Heart left ventricle (tissue), 16 donors: ENCODE data around the gene MAGI1. TPM values are rescaled to one million over a fixed set of nuclear protein-coding genes. Genes with fewer than 3 reads are reported as not detected.

Experiments used
- ATAC-seq, 4 donors: fragments of 200-7000 bp; cut with Tn5 transposase; one replicate each; pipeline ENCODE4 v1.9.1; 2020 to 2022; ENCODE audit warnings: moderate library complexity in 4 of 4, mild to moderate bottlenecking in 3 of 4, moderate number of reproducible peaks in 1 of 4
- DNase-seq, 5 donors: peaks; one replicate each; pipeline ENCODE4 v3.0.0-alpha.2; 2020
- H3K27ac ChIP-seq, 12 donors: fragments of 200-600 bp; sonication (generic) in 4 of 12; one replicate each; pipeline versions ENCODE4 v1.5.0 to v1.8.0; 2016 to 2022; ENCODE audit warnings: mild to moderate bottlenecking in 2 of 12
- H3K27me3 ChIP-seq, 9 donors: fragments of 200-600 bp; sonication (generic) in 2 of 9; one replicate each; pipeline versions ENCODE4 v1.5.1 to v1.8.0; 2016 to 2022; ENCODE audit warnings: mild to moderate bottlenecking in 3 of 9
- H3K36me3 ChIP-seq, 9 donors: fragments of 200-600 bp; sonication (generic) in 2 of 9; one replicate each; pipeline versions ENCODE4 v1.5.0 to v1.8.0; 2018 to 2022; ENCODE audit warnings: mild to moderate bottlenecking in 2 of 9
- H3K4me1 ChIP-seq, 12 donors: fragments of 200-600 bp; sonication (generic) in 4 of 12; one replicate each; pipeline versions ENCODE4 v1.5.0 to v1.8.0; 2016 to 2022; ENCODE audit warnings: mild to moderate bottlenecking in 3 of 12
- H3K4me3 ChIP-seq, 12 donors: fragments of 200-600 bp; sonication (generic) in 4 of 12; one replicate each; pipeline versions ENCODE4 v1.5.0 to v1.8.0; 2017 to 2022; ENCODE audit warnings: mild to moderate bottlenecking in 9 of 12, moderate library complexity in 4 of 12
- H3K9me3 ChIP-seq, 12 donors: fragments of 200-600 bp; sonication (generic) in 4 of 12; one replicate each; pipeline versions ENCODE4 v1.5.0 to v1.8.0; 2016 to 2022; ENCODE audit warnings: mild to moderate bottlenecking in 1 of 12
- POLR2A ChIP-seq, 2 donors: fragments of 450-650 bp; IDR thresholded peaks; one replicate each; pipeline ENCODE4 v1.6.1; 2017; ENCODE audit warnings: antibody characterized with exemption in 2 of 2, mild to moderate bottlenecking in 2 of 2, moderate library complexity in 2 of 2
- WGBS, 4 donors: extraction: QIAGEN DNeasy Blood & Tissue Kit in 2 of 4; methylation state at CpG; one replicate each; pipeline versions ENCODE4 v1.1.5 to v1.1.7; 2013 to 2018; 5-methylcytosine and 5-hydroxymethylcytosine counted together
- intact Hi-C, 10 donors: fragments of 100-400 bp; cut with DNase I; formaldehyde crosslinking; loops; one replicate each; pipeline versions ENCODE4 v1.11.1 to v1.14.2; 2022
- polyA plus RNA-seq, 2 donors: library from polyadenylated mRNA; stranded (reverse); fragments of 200-250 nt; gene quantifications; one replicate each; pipeline ENCODE4 v1.2.3, GENCODE V29; 2013
- total RNA-seq, 9 donors: library from RNA; depleted of rRNA in 2 of 9; stranded (reverse); fragments of >200 nt in 2 of 9; fragmentation: NEBNext Ultra II Directional in 3 of 9; extraction: Animal tissue kit (Norgen Biotek cat#: 25700) in 3 of 9; gene quantifications; one replicate each; pipeline versions ENCODE4 v1.1.0 to v1.2.4, GENCODE V29; 2016 to 2023
- TF ChIP-seq, protein P1 (sequence below), 12 donors: fragments of 200-600 bp; sonication (generic) in 4 of 12; IDR thresholded peaks; one replicate each; pipeline versions ENCODE4 v1.5.0 to v1.8.0; 2018 to 2022; ENCODE audit warnings: antibody characterized with exemption in 12 of 12, mild to moderate bottlenecking in 5 of 12
- donor health status: ischemic (EF 13 %, LVEDD 7.1; RV severe dilation, severe dysfunction).
- donor health status: healthy with polysubstance abuse.
- donor health status: DM: no; HTN: yes; CAD: no.
- donor health status: DM: no; HTN: no; CAD: no.
- donor health status: ischemic (EF 25% LVEDD 6.9; RV normal size, moderate dysfunction).
- donor health status: ischemic (EF 25% LVEDD 5.7; RV mildly dilated, moderate dysfunction).
- donor health status: healthy.
- donor health status: DM: yes; HTN: yes; CAD: no.
- donor health status: ischemic (EF 35%, LVEDD 5.7; RV mildly dilated, moderate dysfunction).
- donor health status: nonischemic (EF 11% LVEDD 7.7; RV severe dilation, severe dysfunction).
- donor health status: DM: yes; HTN: yes; CAD: no.
- donor health status: PGD.
- donor health status: ischemic (EF 29% LVEDD 5.4; RV normal size, mild dysfunction).
- donor health status: nonischemic (EF 23%, LVEDD 6.1; RV moderate dilation, normal function).

Gene MAGI1
- total and polyA plus RNA-seq, 11 donors: 18.5 to 52.1 (median 31.4) TPM

DNA sequence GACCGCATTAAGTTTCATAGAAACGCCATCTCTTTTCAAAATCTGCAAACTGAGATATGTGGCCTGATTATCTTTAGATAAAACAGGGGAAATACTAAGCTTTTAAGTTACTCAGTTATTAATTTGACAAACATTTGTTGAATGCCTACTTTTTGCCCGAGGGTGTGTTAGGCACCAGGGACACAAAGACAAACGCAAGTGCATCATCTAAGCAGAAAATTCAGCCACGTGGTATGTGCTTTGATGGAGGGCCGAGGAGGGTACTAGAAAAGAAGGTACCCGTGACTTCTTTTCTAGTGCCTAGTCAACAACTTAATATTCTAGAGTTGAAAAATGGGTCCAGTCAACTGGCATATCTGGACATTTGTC is 594.3 kb downstream of the MAGI1 start:
- TF ChIP-seq, protein P1, sequence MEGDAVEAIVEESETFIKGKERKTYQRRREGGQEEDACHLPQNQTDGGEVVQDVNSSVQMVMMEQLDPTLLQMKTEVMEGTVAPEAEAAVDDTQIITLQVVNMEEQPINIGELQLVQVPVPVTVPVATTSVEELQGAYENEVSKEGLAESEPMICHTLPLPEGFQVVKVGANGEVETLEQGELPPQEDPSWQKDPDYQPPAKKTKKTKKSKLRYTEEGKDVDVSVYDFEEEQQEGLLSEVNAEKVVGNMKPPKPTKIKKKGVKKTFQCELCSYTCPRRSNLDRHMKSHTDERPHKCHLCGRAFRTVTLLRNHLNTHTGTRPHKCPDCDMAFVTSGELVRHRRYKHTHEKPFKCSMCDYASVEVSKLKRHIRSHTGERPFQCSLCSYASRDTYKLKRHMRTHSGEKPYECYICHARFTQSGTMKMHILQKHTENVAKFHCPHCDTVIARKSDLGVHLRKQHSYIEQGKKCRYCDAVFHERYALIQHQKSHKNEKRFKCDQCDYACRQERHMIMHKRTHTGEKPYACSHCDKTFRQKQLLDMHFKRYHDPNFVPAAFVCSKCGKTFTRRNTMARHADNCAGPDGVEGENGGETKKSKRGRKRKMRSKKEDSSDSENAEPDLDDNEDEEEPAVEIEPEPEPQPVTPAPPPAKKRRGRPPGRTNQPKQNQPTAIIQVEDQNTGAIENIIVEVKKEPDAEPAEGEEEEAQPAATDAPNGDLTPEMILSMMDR (IDR thresholded peaks at IDR 0.05): no peak
- TF ChIP-seq POLR2A (IDR thresholded peaks at IDR 0.05): no peak
- intact Hi-C loops: loop anchor here in 3 of 10 donors (10.0 kb wide), 2 partner anchors 230 to 750 kb away; no protein-coding TSS in a partner anchor

DNA sequence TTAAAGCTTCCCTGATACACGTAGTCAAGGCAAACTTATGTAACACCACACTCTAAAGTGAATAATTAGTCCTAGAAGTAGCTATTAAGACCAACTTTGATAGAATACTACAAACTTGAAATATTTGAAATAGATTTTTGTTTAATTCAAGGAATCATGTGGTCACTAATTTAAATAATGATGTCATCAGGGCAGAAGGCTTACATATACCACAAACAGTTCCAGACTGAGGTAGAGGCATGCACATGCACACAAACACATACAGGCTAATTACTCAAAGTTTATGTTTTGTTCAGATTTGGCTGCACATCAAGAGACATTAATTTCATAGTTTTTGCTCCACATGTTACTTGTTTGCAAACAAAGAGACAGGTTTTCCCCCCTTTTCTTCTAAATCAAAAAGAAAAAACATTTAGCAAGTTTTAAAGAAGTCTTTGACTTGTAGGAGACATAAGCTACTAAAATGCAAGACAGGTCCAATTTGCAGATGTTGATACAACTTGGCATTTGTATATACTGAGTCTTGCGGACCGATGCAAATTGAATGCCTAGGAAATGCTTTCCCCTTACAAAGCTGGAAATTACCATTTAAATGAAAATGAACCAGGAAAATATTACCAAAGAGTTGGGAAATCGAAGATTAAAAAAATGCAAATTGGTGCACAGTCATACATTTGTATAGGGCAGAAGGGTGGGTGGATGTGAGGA is 594.8 kb downstream of the MAGI1 start:
- H3K27me3 ChIP-seq: no peaks in the 10 kb centered on the region
- H3K9me3 ChIP-seq: no peaks in the 10 kb centered on the region
- H3K27ac ChIP-seq: no peak overlapping the region
- intact Hi-C loops: loop anchor here in 4 of 10 donors (2.0 to 10.0 kb wide), 3 partner anchors 231 to 751 kb away; no protein-coding TSS in a partner anchor
- TF ChIP-seq, protein P1 (IDR thresholded peaks at IDR 0.05): no peak
- TF ChIP-seq POLR2A (IDR thresholded peaks at IDR 0.05): no peak
- H3K36me3 ChIP-seq: peaks cover 0 to 14% (median 0%) of the 10 kb centered on the region in 9 donors
- DNase-seq (no peak), ATAC-seq (no peak)
- WGBS, 4 donors: 95 to 97% (median 96%) methylated on average over 4 of the region's 4 CpGs
- H3K4me1 ChIP-seq: peaks cover 0 to 10% (median 6%) of the 10 kb centered on the region in 12 donors
- H3K4me3 ChIP-seq: no peak overlapping the region

More for the DNA sequence above, 594.3 kb downstream of the MAGI1 start:
- no peak overlapping the region for H3K4me3 ChIP-seq
- H3K27ac ChIP-seq: no peak overlapping the region
- H3K36me3 ChIP-seq: peaks cover 0 to 8% (median 0%) of the 10 kb centered on the region in 9 donors
- peaks cover 0 to 10% (median 6%) of the 10 kb centered on the region in 12 donors for H3K4me1 ChIP-seq
- H3K27me3 ChIP-seq: no peaks in the 10 kb centered on the region
- DNase-seq (no peak), ATAC-seq (no peak)
- WGBS, 4 donors: 79 to 90% (median 89%) methylated on average over 7 of the region's 7 CpGs
- no peaks in the 10 kb centered on the region for H3K9me3 ChIP-seq

DNA sequence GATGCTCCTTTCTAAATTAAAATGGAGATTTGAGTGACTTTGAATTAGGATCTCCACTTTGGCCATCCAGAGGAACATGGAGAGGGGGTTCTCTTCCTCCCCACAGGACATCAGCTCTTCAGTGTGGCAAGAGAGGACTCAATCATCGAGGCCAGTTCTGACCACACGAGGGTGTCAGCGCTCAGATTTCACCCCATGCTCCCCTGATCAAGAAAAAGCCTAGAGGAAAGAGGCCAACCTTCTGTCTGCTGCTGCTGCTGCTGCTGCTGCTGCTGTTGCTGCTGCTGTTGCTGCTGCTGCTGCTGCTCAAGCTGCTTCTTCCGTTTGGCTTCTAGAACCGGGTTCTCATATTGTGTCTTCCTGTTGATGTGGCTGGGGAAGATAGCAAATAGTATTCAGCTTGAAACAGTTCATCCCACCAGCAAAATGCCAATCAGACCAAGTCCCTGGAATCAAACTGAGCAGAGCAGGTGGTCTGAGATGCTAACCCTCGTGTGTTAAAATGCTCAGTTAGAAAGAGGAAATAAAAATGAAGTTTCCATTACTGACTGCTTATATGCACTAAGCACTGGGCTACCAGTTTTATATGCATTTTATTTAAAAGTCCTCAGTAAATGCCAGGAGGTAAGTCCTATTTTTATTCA is 599.0 kb downstream of the MAGI1 start:
- DNase-seq (peak in 4 of 5 donors; percentile 47 to 69 (median 62)), ATAC-seq (peak; percentile 80 to 91 (median 90))
- 7 to 10% (median 9%) methylated on average over 6 of the region's 6 CpGs for WGBS, 4 donors
- intact Hi-C loops: loop anchor here (1.0 to 10.0 kb wide), 12 partner anchors 233 to 907 kb away; no protein-coding TSS in a partner anchor
- H3K27me3 ChIP-seq: no peaks in the 10 kb centered on the region
- no peaks in the 10 kb centered on the region for H3K9me3 ChIP-seq
- no peak overlapping the region for H3K4me3 ChIP-seq
- no peak overlapping the region for H3K27ac ChIP-seq
- H3K4me1 ChIP-seq: peaks cover 0 to 10% (median 6%) of the 10 kb centered on the region in 12 donors
- TF ChIP-seq, protein P1 (IDR thresholded peaks at IDR 0.05): peak; percentile 30 to 77 (median 64)
- TF ChIP-seq POLR2A (IDR thresholded peaks at IDR 0.05): no peak
- H3K36me3 ChIP-seq: peaks cover 0 to 51% (median 7%) of the 10 kb centered on the region in 9 donors

DNA sequence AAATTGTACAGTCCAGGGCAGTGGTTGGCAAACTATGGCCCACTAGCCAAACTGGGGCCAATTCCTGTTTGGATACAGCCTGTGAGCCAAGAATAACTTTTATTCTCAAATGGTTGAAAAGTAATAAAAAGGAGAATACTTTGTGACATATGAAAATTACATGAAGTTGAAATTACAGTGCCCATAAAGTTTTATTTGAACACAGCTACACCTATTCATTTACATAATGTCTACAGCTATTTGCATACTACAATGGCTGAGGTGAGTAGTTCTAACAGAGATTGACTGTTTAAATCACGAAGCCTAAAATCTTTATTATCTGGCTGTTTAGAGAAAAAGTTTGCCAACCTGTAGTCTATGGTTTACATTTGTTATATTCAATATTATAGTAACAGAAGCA is 600.1 kb downstream of the MAGI1 start:
- no peaks in the 10 kb centered on the region for H3K27me3 ChIP-seq
- TF ChIP-seq, protein P1 (IDR thresholded peaks at IDR 0.05): no peak
- no peak for TF ChIP-seq POLR2A (IDR thresholded peaks at IDR 0.05)
- H3K27ac ChIP-seq: no peak overlapping the region
- peaks cover 0 to 60% (median 7%) of the 10 kb centered on the region in 9 donors for H3K36me3 ChIP-seq
- H3K9me3 ChIP-seq: no peaks in the 10 kb centered on the region
- peaks cover 0 to 10% (median 6%) of the 10 kb centered on the region in 12 donors for H3K4me1 ChIP-seq
- ATAC-seq: no peak
- H3K4me3 ChIP-seq: no peak overlapping the region
- 93 to 100% (median 94%) methylated on average over 1 of the region's 1 CpG for WGBS, 4 donors
- intact Hi-C loops: loop anchor here (1.0 to 10.0 kb wide), 12 partner anchors 234 to 906 kb away; no protein-coding TSS in a partner anchor
- DNase-seq: no peak
